Neuronal stem cell (in vitro differentiated cells): ENCODE measurements around the gene AMOT.
"Not testable (repeated sequence)": the region's sequence is repeated elsewhere in the genome, so short reads cannot be mapped to it uniquely, and the experiment has no call there.

ENCODE experiments used
- DNase-seq: peaks from one replicate; pipeline ENCODE4 v3.0.0-alpha.2; 2013; ENCODE audit warnings: low spot score
- H2AFZ ChIP-seq: one replicate; pipeline ENCODE4 v1.6.1; 2013; ENCODE audit warnings: mild to moderate bottlenecking, low read length, inconsistent platforms
- H2AK5ac ChIP-seq: 2 replicates; pipeline ENCODE4 v1.6.1; 2013; ENCODE audit warnings: low read depth, mild to moderate bottlenecking, inconsistent platforms, low read length, moderate library complexity, mixed read lengths
- H2BK120ac ChIP-seq: 2 replicates; pipeline ENCODE4 v1.6.1; 2013; ENCODE audit warnings: low read depth, mild to moderate bottlenecking, inconsistent platforms, low read length, moderate library complexity, mixed read lengths
- H2BK12ac ChIP-seq: one replicate; pipeline ENCODE4 v1.6.1; 2013; ENCODE audit warnings: low read length, inconsistent platforms
- H2BK15ac ChIP-seq: 2 replicates; pipeline ENCODE4 v1.6.1; 2013; ENCODE audit warnings: mild to moderate bottlenecking, low read length, inconsistent platforms, mixed read lengths
- H2BK5ac ChIP-seq: one replicate; pipeline ENCODE4 v1.6.1; 2013; ENCODE audit warnings: inconsistent platforms, mild to moderate bottlenecking, low read length, moderate library complexity
- H3K14ac ChIP-seq: one replicate; pipeline ENCODE4 v1.6.1; 2013; ENCODE audit warnings: low read length, inconsistent platforms
- H3K18ac ChIP-seq: 2 replicates; pipeline ENCODE4 v1.6.1; 2013; ENCODE audit warnings: low read length, inconsistent platforms
- H3K23ac ChIP-seq: 2 replicates; pipeline ENCODE4 v1.6.1; 2013; ENCODE audit warnings: low read depth, mild to moderate bottlenecking, mixed read lengths, low read length, inconsistent platforms; ENCODE audit not compliant: poor library complexity
- H3K27ac ChIP-seq: replicated peaks from 3 replicates; pipeline ENCODE4 v1.5.1; 2013; ENCODE audit warnings: low read length, inconsistent platforms
- H3K27me3 ChIP-seq, 3 experiments: 2 replicates each; pipeline ENCODE4 v1.6.1; 2013; ENCODE audit warnings: low read length in 3 of 3, mild to moderate bottlenecking in 2 of 3, inconsistent platforms in 1 of 3, low read depth in 1 of 3, mixed read lengths in 1 of 3, moderate library complexity in 1 of 3; ENCODE audit not compliant: control insufficient read depth in 3 of 3, insufficient read depth in 3 of 3
- H3K36me3 ChIP-seq, 2 donors: replicated peaks in 1 of 2; 2 replicates each; pipeline ENCODE4 v1.6.1; 2013; ENCODE audit warnings: low read length in 2 of 2; ENCODE audit not compliant: control insufficient read depth in 2 of 2, insufficient read depth in 2 of 2
- H3K4ac ChIP-seq: 2 replicates; pipeline ENCODE4 v1.6.1; 2013; ENCODE audit warnings: inconsistent platforms, mild to moderate bottlenecking, low read length, moderate library complexity
- H3K4me1 ChIP-seq, 2 donors: 1 replicate in 1 of 2; 2 replicates in 1 of 2; pipeline ENCODE4 v1.6.1; 2013; ENCODE audit warnings: low read length in 2 of 2, low read depth in 1 of 2; ENCODE audit not compliant: control insufficient read depth in 2 of 2, insufficient read depth in 1 of 2
- H3K4me2 ChIP-seq: one replicate; pipeline ENCODE4 v1.6.1; 2013; ENCODE audit warnings: mild to moderate bottlenecking, low read length, inconsistent platforms; ENCODE audit not compliant: insufficient read depth, poor library complexity, severe bottlenecking
- H3K4me3 ChIP-seq, 2 donors: 2 replicates each; pipeline ENCODE4 v1.5.1; 2013; ENCODE audit warnings: low read length in 2 of 2, mild to moderate bottlenecking in 2 of 2, inconsistent platforms in 1 of 2, moderate library complexity in 1 of 2
- H3K79me1 ChIP-seq: one replicate; pipeline ENCODE4 v1.6.1; 2013; ENCODE audit warnings: low read depth, mild to moderate bottlenecking, inconsistent platforms, low read length, moderate library complexity
- H3K9ac ChIP-seq: one replicate; pipeline ENCODE4 v1.6.1; 2013; ENCODE audit warnings: mild to moderate bottlenecking, low read depth, low read length, inconsistent platforms; ENCODE audit not compliant: poor library complexity
- H3K9me3 ChIP-seq, 2 donors: replicated peaks in 1 of 2; 2 replicates each; pipeline versions ENCODE3 to v1.6.1; 2013; ENCODE audit warnings: low read length in 2 of 2, mild to moderate bottlenecking in 2 of 2, inconsistent platforms in 1 of 2, low read depth in 1 of 2, mixed read lengths in 1 of 2, moderate library complexity in 1 of 2; ENCODE audit not compliant: control insufficient read depth in 2 of 2, insufficient read depth in 1 of 2
- H4K8ac ChIP-seq: one replicate; pipeline ENCODE4 v1.6.1; 2013; ENCODE audit warnings: low read depth, mild to moderate bottlenecking, inconsistent platforms, low read length, moderate library complexity
- H4K91ac ChIP-seq: one replicate; pipeline ENCODE4 v1.6.1; 2013; ENCODE audit warnings: low read length, low read depth, mild to moderate bottlenecking, inconsistent platforms; ENCODE audit not compliant: poor library complexity
- WGBS, 2 donors: extraction: QIAGEN DNeasy Blood & Tissue Kit; methylation state at CpG; one replicate each; pipeline ENCODE4 v1.1.7; 2013; ENCODE audit warnings: missing lambda C conversion rate in 2 of 2, mixed read lengths in 1 of 2; ENCODE audit not compliant: insufficient read length in 2 of 2, insufficient replicate concordance in 1 of 2; ENCODE audit errors: extremely low coverage in 2 of 2; 5-methylcytosine and 5-hydroxymethylcytosine counted together

The AMOT gene

GRCh38 chrX:112857478-112857878 is 16.8 kb upstream of the AMOT start:
- Histone ChIP-seq H4K8ac (no peak overlapping the region), H3K79me1 (no peaks in the 10 kb centered on the region), H3K4ac (no peak overlapping the region), H3K9ac (no peak overlapping the region), H2AFZ (no peak overlapping the region), H3K4me1 (no peaks in the 10 kb centered on the region), H3K4me2 (no peak overlapping the region), H2BK5ac (no peak overlapping the region), H2BK120ac (no peak overlapping the region), H4K91ac (no peak overlapping the region), H2BK12ac (no peak overlapping the region), H3K23ac (no peak overlapping the region), H3K14ac (no peak overlapping the region), H3K4me3 (no peak overlapping the region), H3K9me3 (no peaks in the 10 kb centered on the region), H3K27ac (no peak overlapping the region), H2BK15ac (no peak overlapping the region), H3K36me3 (no peaks in the 10 kb centered on the region), H3K18ac (no peak overlapping the region), H2AK5ac (no peak overlapping the region), H3K27me3 (peaks cover 0 to 3% (median 0%) of the 10 kb centered on the region in 3 experiments)
- WGBS, 2 donors = no CpG with 5 or more reads among the region's 5 CpGs
- no peak for DNase-seq

- H3K9me3 ChIP-seq, H3K27ac ChIP-seq, H4K8ac ChIP-seq, H3K4me1 ChIP-seq, DNase-seq, H3K18ac ChIP-seq, H3K14ac ChIP-seq, H3K23ac ChIP-seq, H2BK5ac ChIP-seq, H3K9ac ChIP-seq, H3K4me3 ChIP-seq, H3K27me3 ChIP-seq, H2BK120ac ChIP-seq, H3K4ac ChIP-seq, H4K91ac ChIP-seq, H2AFZ ChIP-seq, H2BK15ac ChIP-seq, H2BK12ac ChIP-seq, H3K79me1 ChIP-seq, H3K4me2 ChIP-seq, H3K36me3 ChIP-seq, H2AK5ac ChIP-seq: not testable (repeated sequence)
- WGBS, 2 donors = no CpG with 5 or more reads among the region's 26 CpGs
These were observed 14.3 kb upstream of the AMOT start for GRCh38 chrX:112854901-112855300.

- WGBS, 2 donors = no CpG with 5 or more reads among the region's 3 CpGs
- Histone ChIP-seq H2BK15ac (no peak overlapping the region), H3K27me3 (no peaks in the 10 kb centered on the region), H2BK5ac (no peak overlapping the region), H3K27ac (no peak overlapping the region), H3K4ac (no peak overlapping the region), H4K91ac (no peak overlapping the region), H2BK120ac (no peak overlapping the region), H4K8ac (no peak overlapping the region), H3K79me1 (no peaks in the 10 kb centered on the region), H3K4me2 (no peak overlapping the region), H3K4me3 (no peak overlapping the region), H3K23ac (no peak overlapping the region), H2BK12ac (no peak overlapping the region), H3K14ac (no peak overlapping the region), H3K18ac (no peak overlapping the region), H3K9me3 (no peaks in the 10 kb centered on the region), H3K9ac (no peak overlapping the region), H3K4me1 (peaks cover 0 to 6% of the 10 kb centered on the region in 2 donors), H2AFZ (no peak overlapping the region), H2AK5ac (no peak overlapping the region), H3K36me3 (no peaks in the 10 kb centered on the region)
- DNase-seq = no peak
These were observed 12.2 kb upstream of the AMOT start for GRCh38 chrX:112852851-112853250.

- Histone ChIP-seq H4K91ac (no peak overlapping the region), H4K8ac (no peak overlapping the region), H3K18ac (no peak overlapping the region), H3K36me3 (no peaks in the 10 kb centered on the region), H3K4me1 (peaks cover 0 to 6% of the 10 kb centered on the region in 2 donors), H3K4me2 (no peak overlapping the region), H3K4ac (no peak overlapping the region), H3K23ac (no peak overlapping the region), H3K27me3 (no peaks in the 10 kb centered on the region), H2AFZ (no peak overlapping the region), H2BK12ac (no peak overlapping the region), H2BK120ac (no peak overlapping the region), H2BK5ac (no peak overlapping the region), H3K79me1 (no peaks in the 10 kb centered on the region), H3K4me3 (no peak overlapping the region), H3K14ac (no peak overlapping the region), H3K9ac (no peak overlapping the region), H3K9me3 (no peaks in the 10 kb centered on the region), H2AK5ac (no peak overlapping the region), H3K27ac (no peak overlapping the region), H2BK15ac (no peak overlapping the region)
- no CpG with 5 or more reads among the region's 4 CpGs for WGBS, 2 donors
- DNase-seq = no peak
These were observed 11.2 kb upstream of the AMOT start for GRCh38 chrX:112851806-112852205.
